ENCODE results near the gene VAV3. TPM values are rescaled to one million over a fixed set of nuclear protein-coding genes. Genes with fewer than 3 reads are reported as not detected.

VAV3 gene
- total and polyA plus RNA-seq, 2 of the 8 experiments (the other 6 are each of a cell fraction or from before 2014, with no cell fraction given) = 2.9 to 7.9 TPM

DNA sequence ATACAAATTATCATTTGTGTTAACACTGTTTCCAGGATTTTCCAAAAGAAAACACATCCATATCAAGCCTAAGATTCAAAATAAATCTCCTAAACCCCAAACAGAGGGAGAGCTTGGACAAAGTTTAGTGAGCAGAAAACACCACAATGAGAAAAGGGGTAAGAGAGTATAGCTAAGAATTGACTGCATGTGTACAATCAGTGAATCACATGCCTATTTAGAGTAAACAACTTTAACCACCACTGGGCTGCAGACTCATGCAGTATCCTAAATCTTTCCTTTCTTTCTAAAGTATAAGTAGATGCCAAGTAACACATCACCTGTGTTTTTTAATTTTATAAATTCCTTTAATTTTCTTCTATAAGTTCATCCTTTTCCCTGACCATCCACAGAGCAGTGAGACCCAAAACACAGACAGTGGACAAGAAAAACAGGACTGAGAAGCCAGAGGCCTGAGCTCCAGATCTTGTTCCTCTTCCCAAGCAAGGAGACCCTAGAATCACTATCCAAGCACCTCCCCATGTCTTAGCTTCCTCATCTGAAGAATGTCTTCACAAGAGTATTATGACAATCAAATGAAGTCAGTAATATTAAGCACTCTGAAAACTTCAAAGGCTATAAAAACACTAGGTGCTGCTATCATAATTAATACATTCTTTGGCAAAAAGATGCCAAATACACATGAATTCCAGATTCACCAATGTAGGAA lies 93.1 kb downstream of the VAV3 start (continued):
- TF ChIP-seq, protein P1, sequence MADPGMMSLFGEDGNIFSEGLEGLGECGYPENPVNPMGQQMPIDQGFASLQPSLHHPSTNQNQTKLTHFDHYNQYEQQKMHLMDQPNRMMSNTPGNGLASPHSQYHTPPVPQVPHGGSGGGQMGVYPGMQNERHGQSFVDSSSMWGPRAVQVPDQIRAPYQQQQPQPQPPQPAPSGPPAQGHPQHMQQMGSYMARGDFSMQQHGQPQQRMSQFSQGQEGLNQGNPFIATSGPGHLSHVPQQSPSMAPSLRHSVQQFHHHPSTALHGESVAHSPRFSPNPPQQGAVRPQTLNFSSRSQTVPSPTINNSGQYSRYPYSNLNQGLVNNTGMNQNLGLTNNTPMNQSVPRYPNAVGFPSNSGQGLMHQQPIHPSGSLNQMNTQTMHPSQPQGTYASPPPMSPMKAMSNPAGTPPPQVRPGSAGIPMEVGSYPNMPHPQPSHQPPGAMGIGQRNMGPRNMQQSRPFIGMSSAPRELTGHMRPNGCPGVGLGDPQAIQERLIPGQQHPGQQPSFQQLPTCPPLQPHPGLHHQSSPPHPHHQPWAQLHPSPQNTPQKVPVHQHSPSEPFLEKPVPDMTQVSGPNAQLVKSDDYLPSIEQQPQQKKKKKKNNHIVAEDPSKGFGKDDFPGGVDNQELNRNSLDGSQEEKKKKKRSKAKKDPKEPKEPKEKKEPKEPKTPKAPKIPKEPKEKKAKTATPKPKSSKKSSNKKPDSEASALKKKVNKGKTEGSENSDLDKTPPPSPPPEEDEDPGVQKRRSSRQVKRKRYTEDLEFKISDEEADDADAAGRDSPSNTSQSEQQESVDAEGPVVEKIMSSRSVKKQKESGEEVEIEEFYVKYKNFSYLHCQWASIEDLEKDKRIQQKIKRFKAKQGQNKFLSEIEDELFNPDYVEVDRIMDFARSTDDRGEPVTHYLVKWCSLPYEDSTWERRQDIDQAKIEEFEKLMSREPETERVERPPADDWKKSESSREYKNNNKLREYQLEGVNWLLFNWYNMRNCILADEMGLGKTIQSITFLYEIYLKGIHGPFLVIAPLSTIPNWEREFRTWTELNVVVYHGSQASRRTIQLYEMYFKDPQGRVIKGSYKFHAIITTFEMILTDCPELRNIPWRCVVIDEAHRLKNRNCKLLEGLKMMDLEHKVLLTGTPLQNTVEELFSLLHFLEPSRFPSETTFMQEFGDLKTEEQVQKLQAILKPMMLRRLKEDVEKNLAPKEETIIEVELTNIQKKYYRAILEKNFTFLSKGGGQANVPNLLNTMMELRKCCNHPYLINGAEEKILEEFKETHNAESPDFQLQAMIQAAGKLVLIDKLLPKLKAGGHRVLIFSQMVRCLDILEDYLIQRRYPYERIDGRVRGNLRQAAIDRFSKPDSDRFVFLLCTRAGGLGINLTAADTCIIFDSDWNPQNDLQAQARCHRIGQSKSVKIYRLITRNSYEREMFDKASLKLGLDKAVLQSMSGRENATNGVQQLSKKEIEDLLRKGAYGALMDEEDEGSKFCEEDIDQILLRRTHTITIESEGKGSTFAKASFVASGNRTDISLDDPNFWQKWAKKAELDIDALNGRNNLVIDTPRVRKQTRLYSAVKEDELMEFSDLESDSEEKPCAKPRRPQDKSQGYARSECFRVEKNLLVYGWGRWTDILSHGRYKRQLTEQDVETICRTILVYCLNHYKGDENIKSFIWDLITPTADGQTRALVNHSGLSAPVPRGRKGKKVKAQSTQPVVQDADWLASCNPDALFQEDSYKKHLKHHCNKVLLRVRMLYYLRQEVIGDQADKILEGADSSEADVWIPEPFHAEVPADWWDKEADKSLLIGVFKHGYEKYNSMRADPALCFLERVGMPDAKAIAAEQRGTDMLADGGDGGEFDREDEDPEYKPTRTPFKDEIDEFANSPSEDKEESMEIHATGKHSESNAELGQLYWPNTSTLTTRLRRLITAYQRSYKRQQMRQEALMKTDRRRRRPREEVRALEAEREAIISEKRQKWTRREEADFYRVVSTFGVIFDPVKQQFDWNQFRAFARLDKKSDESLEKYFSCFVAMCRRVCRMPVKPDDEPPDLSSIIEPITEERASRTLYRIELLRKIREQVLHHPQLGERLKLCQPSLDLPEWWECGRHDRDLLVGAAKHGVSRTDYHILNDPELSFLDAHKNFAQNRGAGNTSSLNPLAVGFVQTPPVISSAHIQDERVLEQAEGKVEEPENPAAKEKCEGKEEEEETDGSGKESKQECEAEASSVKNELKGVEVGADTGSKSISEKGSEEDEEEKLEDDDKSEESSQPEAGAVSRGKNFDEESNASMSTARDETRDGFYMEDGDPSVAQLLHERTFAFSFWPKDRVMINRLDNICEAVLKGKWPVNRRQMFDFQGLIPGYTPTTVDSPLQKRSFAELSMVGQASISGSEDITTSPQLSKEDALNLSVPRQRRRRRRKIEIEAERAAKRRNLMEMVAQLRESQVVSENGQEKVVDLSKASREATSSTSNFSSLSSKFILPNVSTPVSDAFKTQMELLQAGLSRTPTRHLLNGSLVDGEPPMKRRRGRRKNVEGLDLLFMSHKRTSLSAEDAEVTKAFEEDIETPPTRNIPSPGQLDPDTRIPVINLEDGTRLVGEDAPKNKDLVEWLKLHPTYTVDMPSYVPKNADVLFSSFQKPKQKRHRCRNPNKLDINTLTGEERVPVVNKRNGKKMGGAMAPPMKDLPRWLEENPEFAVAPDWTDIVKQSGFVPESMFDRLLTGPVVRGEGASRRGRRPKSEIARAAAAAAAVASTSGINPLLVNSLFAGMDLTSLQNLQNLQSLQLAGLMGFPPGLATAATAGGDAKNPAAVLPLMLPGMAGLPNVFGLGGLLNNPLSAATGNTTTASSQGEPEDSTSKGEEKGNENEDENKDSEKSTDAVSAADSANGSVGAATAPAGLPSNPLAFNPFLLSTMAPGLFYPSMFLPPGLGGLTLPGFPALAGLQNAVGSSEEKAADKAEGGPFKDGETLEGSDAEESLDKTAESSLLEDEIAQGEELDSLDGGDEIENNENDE (IDR thresholded peaks at IDR 0.05; ENCODE audit: insufficient replicate concordance, low read length) = no peak
- no peak for TF ChIP-seq TEAD4 (IDR thresholded peaks at IDR 0.05; ENCODE audit: low read depth, low read length)
- no peak for TF ChIP-seq SP1 (IDR thresholded peaks at IDR 0.05; ENCODE audit: low read depth, low read length)
- no peak for TF ChIP-seq RXRA (IDR thresholded peaks at IDR 0.05; ENCODE audit: insufficient read depth, low read depth, low read length)
- TF ChIP-seq, protein P2, sequence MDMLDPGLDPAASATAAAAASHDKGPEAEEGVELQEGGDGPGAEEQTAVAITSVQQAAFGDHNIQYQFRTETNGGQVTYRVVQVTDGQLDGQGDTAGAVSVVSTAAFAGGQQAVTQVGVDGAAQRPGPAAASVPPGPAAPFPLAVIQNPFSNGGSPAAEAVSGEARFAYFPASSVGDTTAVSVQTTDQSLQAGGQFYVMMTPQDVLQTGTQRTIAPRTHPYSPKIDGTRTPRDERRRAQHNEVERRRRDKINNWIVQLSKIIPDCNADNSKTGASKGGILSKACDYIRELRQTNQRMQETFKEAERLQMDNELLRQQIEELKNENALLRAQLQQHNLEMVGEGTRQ (IDR thresholded peaks at IDR 0.05; ENCODE audit: low read length) = no peak
